ENCODE data around the gene ANKRD16. TPM values are rescaled to one million over a fixed set of nuclear protein-coding genes. Genes with fewer than 3 reads are reported as not detected.

The ANKRD16 gene
- total RNA-seq, 1 donor from 2014 or later = 5.9 TPM

DNA sequence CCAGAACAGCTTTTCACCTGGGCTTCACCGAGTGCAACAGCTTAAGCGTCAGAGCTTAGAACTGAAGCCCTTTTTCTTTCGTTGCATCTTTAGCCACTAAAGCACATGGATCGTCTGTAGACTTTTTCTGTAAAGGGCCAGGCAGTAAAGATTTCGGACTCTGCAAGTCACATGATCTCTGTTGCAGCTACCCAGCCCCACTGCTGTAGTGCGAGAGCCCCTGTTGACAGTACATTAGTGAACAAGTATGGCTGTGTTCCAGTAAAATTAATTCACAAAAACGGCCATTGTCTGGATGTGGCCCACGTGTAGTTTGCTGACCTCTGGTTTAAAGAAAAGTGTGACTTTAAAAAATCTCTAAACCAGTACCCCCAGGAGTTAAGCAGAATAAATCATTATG is 39.7 kb upstream of the ANKRD16 start:
- no peak overlapping the region for H3K27ac Mint-ChIP-seq
- no peaks in the 10 kb centered on the region for H4K20me1 ChIP-seq (ENCODE audit: low read depth)
- no peak for TF ChIP-seq EZH2 (IDR thresholded peaks at IDR 0.05)
- no peak for TF ChIP-seq EZH2phosphoT487 (IDR thresholded peaks at IDR 0.05)
- TF ChIP-seq, protein P1, sequence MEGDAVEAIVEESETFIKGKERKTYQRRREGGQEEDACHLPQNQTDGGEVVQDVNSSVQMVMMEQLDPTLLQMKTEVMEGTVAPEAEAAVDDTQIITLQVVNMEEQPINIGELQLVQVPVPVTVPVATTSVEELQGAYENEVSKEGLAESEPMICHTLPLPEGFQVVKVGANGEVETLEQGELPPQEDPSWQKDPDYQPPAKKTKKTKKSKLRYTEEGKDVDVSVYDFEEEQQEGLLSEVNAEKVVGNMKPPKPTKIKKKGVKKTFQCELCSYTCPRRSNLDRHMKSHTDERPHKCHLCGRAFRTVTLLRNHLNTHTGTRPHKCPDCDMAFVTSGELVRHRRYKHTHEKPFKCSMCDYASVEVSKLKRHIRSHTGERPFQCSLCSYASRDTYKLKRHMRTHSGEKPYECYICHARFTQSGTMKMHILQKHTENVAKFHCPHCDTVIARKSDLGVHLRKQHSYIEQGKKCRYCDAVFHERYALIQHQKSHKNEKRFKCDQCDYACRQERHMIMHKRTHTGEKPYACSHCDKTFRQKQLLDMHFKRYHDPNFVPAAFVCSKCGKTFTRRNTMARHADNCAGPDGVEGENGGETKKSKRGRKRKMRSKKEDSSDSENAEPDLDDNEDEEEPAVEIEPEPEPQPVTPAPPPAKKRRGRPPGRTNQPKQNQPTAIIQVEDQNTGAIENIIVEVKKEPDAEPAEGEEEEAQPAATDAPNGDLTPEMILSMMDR (IDR thresholded peaks at IDR 0.05) = no peak

DNA sequence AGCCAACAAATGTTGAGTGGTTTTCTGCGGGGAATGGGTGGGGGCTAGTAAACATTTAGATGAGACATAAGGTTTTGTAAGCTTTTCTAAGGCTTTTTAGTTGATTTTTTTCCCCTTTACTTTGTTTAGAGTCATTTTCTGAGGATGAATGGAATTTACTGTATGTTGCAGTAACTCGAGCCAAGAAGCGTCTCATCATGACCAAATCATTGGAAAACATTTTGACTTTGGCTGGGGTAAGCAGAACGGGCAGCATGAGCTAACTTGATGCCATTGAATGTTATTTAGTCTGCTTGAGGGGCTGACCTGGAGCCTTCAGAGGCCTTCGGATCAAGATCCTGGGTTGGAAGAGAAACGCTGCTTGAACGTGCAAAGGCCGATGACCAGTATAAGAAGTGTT is 37.6 kb upstream of the ANKRD16 start:
- Mint-ChIP-seq H3K4me1 (no peaks in the 10 kb centered on the region), H3K9me3 (no peaks in the 10 kb centered on the region), H3K27me3 (ENCODE audit: insufficient read depth, low read depth) (peaks cover 2% of the 10 kb centered on the region), H3K4me3 (no peak overlapping the region), H3K27ac (no peak overlapping the region), H3K36me3 (peaks cover 40% of the 10 kb centered on the region)
- no peak overlapping the region for H3K4me2 ChIP-seq
- H3K27ac ChIP-seq = no peak overlapping the region
- no peak overlapping the region for H3K4me3 ChIP-seq
- no peaks in the 10 kb centered on the region for H4K20me1 ChIP-seq (ENCODE audit: low read depth)
- H3F3A ChIP-seq (ENCODE audit: low read depth) = no peaks in the 10 kb centered on the region
- no peak for DNase-seq (ENCODE audit: low spot score)
- H3K79me2 ChIP-seq (ENCODE audit: low read depth) = no peaks in the 10 kb centered on the region
- H3K27me3 ChIP-seq = no peaks in the 10 kb centered on the region
- H3K9me3 ChIP-seq (ENCODE audit: low read depth) = no peaks in the 10 kb centered on the region
- H3K9ac ChIP-seq = no peak overlapping the region
- peaks cover 10% of the 10 kb centered on the region for H3K36me3 ChIP-seq
- no peaks in the 10 kb centered on the region for H3K4me1 ChIP-seq
- TF ChIP-seq, protein P1 (IDR thresholded peaks at IDR 0.05) = no peak
- TF ChIP-seq EZH2phosphoT487 (IDR thresholded peaks at IDR 0.05) = no peak
- TF ChIP-seq EZH2 (IDR thresholded peaks at IDR 0.05) = no peak
- H2AFZ ChIP-seq (replicated peaks) = no peak overlapping the region

More for the DNA sequence above, 39.7 kb upstream of the ANKRD16 start:
- Histone ChIP-seq H3K4me1 (no peaks in the 10 kb centered on the region), H3K9ac (no peak overlapping the region), H3K4me3 (no peak overlapping the region), H3K27ac (no peak overlapping the region), H2AFZ (replicated peaks) (no peak overlapping the region), H3F3A (ENCODE audit: low read depth) (no peaks in the 10 kb centered on the region), H3K79me2 (ENCODE audit: low read depth) (no peaks in the 10 kb centered on the region), H3K36me3 (peaks cover 10% of the 10 kb centered on the region), H3K4me2 (no peak overlapping the region), H3K27me3 (no peaks in the 10 kb centered on the region), H3K9me3 (ENCODE audit: low read depth) (no peaks in the 10 kb centered on the region)
- H3K36me3 Mint-ChIP-seq = peaks cover 38% of the 10 kb centered on the region
- no peaks in the 10 kb centered on the region for H3K4me1 Mint-ChIP-seq
- no peaks in the 10 kb centered on the region for H3K9me3 Mint-ChIP-seq
- no peak overlapping the region for H3K4me3 Mint-ChIP-seq
- H3K27me3 Mint-ChIP-seq (ENCODE audit: insufficient read depth, low read depth) = peaks cover 2% of the 10 kb centered on the region
- no peak for DNase-seq (ENCODE audit: low spot score)

DNA sequence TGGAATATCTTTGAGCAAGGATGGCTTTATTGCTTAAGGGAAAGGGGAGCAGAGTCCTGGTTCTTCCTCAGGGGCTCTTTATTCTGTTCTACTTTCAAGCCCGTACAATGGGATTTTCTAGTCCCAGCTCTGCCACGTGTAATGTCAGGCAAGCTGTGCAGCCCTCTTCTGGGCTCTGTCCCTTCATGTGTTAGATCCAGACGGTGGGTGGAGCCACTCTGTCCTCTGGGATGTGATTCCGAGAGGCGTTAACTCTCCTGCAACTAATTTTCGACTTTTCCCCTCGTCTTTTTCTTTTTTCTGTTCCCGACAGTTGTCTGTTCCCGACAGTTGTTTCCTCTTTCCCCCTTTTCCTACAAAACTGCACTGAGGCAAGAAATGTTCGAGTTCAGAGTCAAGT is 35.2 kb upstream of the ANKRD16 start:
- Histone ChIP-seq H3K27me3 (no peaks in the 10 kb centered on the region), H3K27ac (no peak overlapping the region), H3K4me3 (no peak overlapping the region), H3K9me3 (ENCODE audit: low read depth) (no peaks in the 10 kb centered on the region), H3F3A (ENCODE audit: low read depth) (no peaks in the 10 kb centered on the region), H2AFZ (replicated peaks) (no peak overlapping the region), H3K4me1 (no peaks in the 10 kb centered on the region), H3K79me2 (ENCODE audit: low read depth) (no peaks in the 10 kb centered on the region), H3K9ac (no peak overlapping the region), H4K20me1 (ENCODE audit: low read depth) (no peaks in the 10 kb centered on the region), H3K36me3 (peaks cover 14% of the 10 kb centered on the region), H3K4me2 (no peak overlapping the region)
- H3K9me3 Mint-ChIP-seq = no peaks in the 10 kb centered on the region
- H3K27me3 Mint-ChIP-seq (ENCODE audit: insufficient read depth, low read depth) = no peaks in the 10 kb centered on the region
- DNase-seq (ENCODE audit: low spot score) = no peak
- peaks cover 39% of the 10 kb centered on the region for H3K36me3 Mint-ChIP-seq
- H3K27ac Mint-ChIP-seq = no peak overlapping the region
- no peak for TF ChIP-seq EZH2phosphoT487 (IDR thresholded peaks at IDR 0.05)
- TF ChIP-seq EZH2 (IDR thresholded peaks at IDR 0.05) = no peak
- TF ChIP-seq, protein P1 (IDR thresholded peaks at IDR 0.05) = no peak
- no peaks in the 10 kb centered on the region for H3K4me1 Mint-ChIP-seq
- no peak overlapping the region for H3K4me3 Mint-ChIP-seq
